Measurements from ENCODE around the gene TYW1B.
"Not testable (repeated sequence)": the region's sequence is repeated elsewhere in the genome, so short reads cannot be mapped to it uniquely, and the experiment has no call there.

GRCh38 chr7:72580142-72580770 is 247.7 kb downstream of the TYW1B start:
- not testable (repeated sequence) for TF ChIP-seq EZH2 (IDR thresholded peaks at IDR 0.05; ENCODE audit: borderline replicate concordance, low read depth, low read length, severe bottlenecking); CTCF (IDR thresholded peaks at IDR 0.05; ENCODE audit: extremely low read depth in 1 of 2, insufficient read depth in 1 of 2, low read depth in 1 of 2, low read length in 2 of 2); POLR2AphosphoS5 (IDR thresholded peaks at IDR 0.05; ENCODE audit: insufficient read depth, low read depth, low read length); POLR2A (IDR thresholded peaks at IDR 0.05; ENCODE audit: low read depth, low read length); MAX (IDR thresholded peaks at IDR 0.05; ENCODE audit: insufficient read depth, insufficient read length); MYC (IDR thresholded peaks at IDR 0.05; ENCODE audit: low read depth, low read length)
